ENCODE results near the gene B9D2. TPM values are rescaled to one million over a fixed set of nuclear protein-coding genes. Genes with fewer than 3 reads are reported as not detected.

B9D2 gene
- polyA plus RNA-seq, 3 donors: 12.2 to 32.5 (median 25.1) TPM

GRCh38 chr19:41392775-41393174, 28.8 kb upstream of the B9D2 start:
- peaks cover 36 to 45% of the 10 kb centered on the region in 2 donors for H3K36me3 Mint-ChIP-seq
- Histone ChIP-seq H3K36me3 (replicated peaks in 1 of 2; ENCODE audit: control insufficient read depth in 1 of 2, insufficient read depth in 2 of 2, low read length in 2 of 2) (peaks cover 35 to 39% of the 10 kb centered on the region in 2 donors), H3K4me3 (replicated peaks in 1 of 3; ENCODE audit: low read depth in 2 of 3, low read length in 3 of 3) (no peak overlapping the region), H3K4me1 (ENCODE audit: control insufficient read depth in 1 of 2, insufficient read depth in 2 of 2, low read length in 2 of 2) (peaks cover 18 to 21% of the 10 kb centered on the region in 2 donors), H3K79me2 (ENCODE audit: insufficient read depth, low read length) (peaks cover 29% of the 10 kb centered on the region), H2AFZ (ENCODE audit: insufficient read depth, low read depth, low read length, poor library complexity, severe bottlenecking) (no peak overlapping the region), H4K20me1 (ENCODE audit: insufficient read depth, low read length) (no peaks in the 10 kb centered on the region), H3K9ac (ENCODE audit: insufficient read depth, low read length, poor library complexity, severe bottlenecking) (no peak overlapping the region), H3K9me3 (replicated peaks in 1 of 2; ENCODE audit: control insufficient read depth in 1 of 2, insufficient read depth in 1 of 2, low read length in 2 of 2) (no peaks in the 10 kb centered on the region), H3K4me2 (replicated peaks; ENCODE audit: extremely low read depth, low read length, poor library complexity, severe bottlenecking) (no peak overlapping the region), H3K27ac (ENCODE audit: low read depth in 1 of 2, low read length in 2 of 2) (no peak overlapping the region), H3K27me3 (ENCODE audit: control insufficient read depth in 2 of 2, insufficient read depth in 2 of 2, low read length in 2 of 2) (no peaks in the 10 kb centered on the region)
- peak overlapping the region in 1 of 7 donors; percentile 21 for H3K27ac Mint-ChIP-seq
- peaks cover 24% of the 10 kb centered on the region for H3K4me1 Mint-ChIP-seq
- no peak overlapping the region for H3K4me3 Mint-ChIP-seq
- WGBS (ENCODE audit: insufficient coverage): 96% methylated on average over 12 of the region's 12 CpGs
- intact Hi-C loops (cut with micrococcal nuclease): no loop called here
- H3K9me3 Mint-ChIP-seq: peaks cover 0 to 5% (median 0%) of the 10 kb centered on the region in 7 donors
- DNase-seq: no peak
- H3K27me3 Mint-ChIP-seq (ENCODE audit: low read depth in 3 of 3): peaks cover 0 to 2% (median 0%) of the 10 kb centered on the region in 3 donors
- no peak for TF ChIP-seq CTCF (IDR thresholded peaks at IDR 0.05)

GRCh38 chr19:41391618-41392017, 27.7 kb upstream of the B9D2 start:
- Histone ChIP-seq H3K36me3 (replicated peaks in 1 of 2; ENCODE audit: control insufficient read depth in 1 of 2, insufficient read depth in 2 of 2, low read length in 2 of 2) (peaks cover 45 to 51% of the 10 kb centered on the region in 2 donors), H3K4me3 (replicated peaks in 1 of 3; ENCODE audit: low read depth in 2 of 3, low read length in 3 of 3) (no peak overlapping the region), H3K9me3 (replicated peaks in 1 of 2; ENCODE audit: control insufficient read depth in 1 of 2, insufficient read depth in 1 of 2, low read length in 2 of 2) (no peaks in the 10 kb centered on the region), H3K27me3 (ENCODE audit: control insufficient read depth in 2 of 2, insufficient read depth in 2 of 2, low read length in 2 of 2) (no peaks in the 10 kb centered on the region), H3K9ac (ENCODE audit: insufficient read depth, low read length, poor library complexity, severe bottlenecking) (no peak overlapping the region), H4K20me1 (ENCODE audit: insufficient read depth, low read length) (no peaks in the 10 kb centered on the region), H3K4me2 (replicated peaks; ENCODE audit: extremely low read depth, low read length, poor library complexity, severe bottlenecking) (no peak overlapping the region), H3K4me1 (ENCODE audit: control insufficient read depth in 1 of 2, insufficient read depth in 2 of 2, low read length in 2 of 2) (peaks cover 14 to 21% of the 10 kb centered on the region in 2 donors), H3K27ac (ENCODE audit: low read depth in 1 of 2, low read length in 2 of 2) (no peak overlapping the region), H3K79me2 (ENCODE audit: insufficient read depth, low read length) (peaks cover 22% of the 10 kb centered on the region), H2AFZ (ENCODE audit: insufficient read depth, low read depth, low read length, poor library complexity, severe bottlenecking) (no peak overlapping the region)
- Mint-ChIP-seq H3K4me1 (peaks cover 24% of the 10 kb centered on the region), H3K27ac (peak overlapping the region in 1 of 7 donors; percentile 41), H3K4me3 (no peak overlapping the region), H3K36me3 (peaks cover 48 to 56% of the 10 kb centered on the region in 2 donors), H3K27me3 (ENCODE audit: low read depth in 3 of 3) (peaks cover 0 to 3% (median 0%) of the 10 kb centered on the region in 3 donors), H3K9me3 (peaks cover 0 to 5% (median 0%) of the 10 kb centered on the region in 7 donors)
- TF ChIP-seq CTCF (IDR thresholded peaks at IDR 0.05): no peak
- no peak for DNase-seq
- WGBS (ENCODE audit: insufficient coverage): 84% methylated on average over 5 of the region's 11 CpGs
- intact Hi-C loops (cut with micrococcal nuclease): no loop called here
